CD4-positive, alpha-beta T cell (primary cell): ENCODE measurements around the gene COL1A1. TPM values are rescaled to one million over a fixed set of nuclear protein-coding genes. Genes with fewer than 3 reads are reported as not detected.

Experiments used
- ATAC-seq: fragments of 200-7000 bp; cut with Tn5 transposase; one replicate; pipeline ENCODE4 v1.10.0; 2022; ENCODE audit warnings: mild to moderate bottlenecking; ENCODE audit not compliant: poor library complexity
- CTCF ChIA-PET: fragments of 350-600 bp; sonication (Branson Sonifier 250); formaldehyde crosslinking; loops from one replicate; lab custom pipeline; 2021; ENCODE audit warnings: antibody characterized with exemption, inconsistent platforms; lab: Charles Lee
- POLR2A ChIA-PET: fragments of 350-600 bp; sonication (Branson Sonifier 250); formaldehyde crosslinking; loops from one replicate; lab custom pipeline; 2021; ENCODE audit warnings: antibody characterized with exemption, inconsistent platforms; lab: Charles Lee
- DNase-seq, 14 experiments: peaks; one replicate each; pipeline ENCODE4 v3.0.0-alpha.2; 2013 to 2020; ENCODE audit warnings: mixed read lengths in 2 of 14
- H3K27ac ChIP-seq, 2 donors: one replicate each; pipeline versions ENCODE4 v1.5.1 to v1.7.0; 2013; ENCODE audit warnings: low read length in 2 of 2, low read depth in 1 of 2, mild to moderate bottlenecking in 1 of 2
- H3K27me3 ChIP-seq, 2 experiments: 1 replicate in 1 of 2; 2 replicates in 1 of 2; pipeline versions ENCODE4 v1.6.1 to v1.7.0; 2013; ENCODE audit warnings: low read length in 2 of 2, control low read depth in 1 of 2, mild to moderate bottlenecking in 1 of 2, moderate library complexity in 1 of 2; ENCODE audit not compliant: insufficient read depth in 2 of 2, control insufficient read depth in 1 of 2
- H3K36me3 ChIP-seq: one replicate; pipeline ENCODE4 v1.6.1; 2013; ENCODE audit warnings: low read length, control low read depth; ENCODE audit not compliant: insufficient read depth
- H3K4me1 ChIP-seq: one replicate; pipeline ENCODE4 v1.6.1; 2013; ENCODE audit warnings: low read length, control low read depth; ENCODE audit not compliant: insufficient read depth
- H3K4me3 ChIP-seq: one replicate; pipeline ENCODE4 v1.5.1; 2013; ENCODE audit warnings: mild to moderate bottlenecking, low read length, moderate library complexity
- H3K9me3 ChIP-seq, 2 experiments: 1 replicate in 1 of 2; 2 replicates in 1 of 2; pipeline versions ENCODE4 v1.6.1 to v1.7.0; 2013; ENCODE audit warnings: low read length in 2 of 2, mild to moderate bottlenecking in 2 of 2, control low read depth in 1 of 2, moderate library complexity in 1 of 2; ENCODE audit not compliant: control insufficient read depth in 1 of 2, insufficient read depth in 1 of 2
- H3K27ac Mint-ChIP-seq: one replicate; pipeline ENCODE4 v1.8.0; 2020; ENCODE audit warnings: mixed read lengths
- H3K27me3 Mint-ChIP-seq: one replicate; pipeline ENCODE4 v1.8.0; 2021; ENCODE audit warnings: mixed read lengths
- H3K36me3 Mint-ChIP-seq: one replicate; pipeline ENCODE4 v1.8.0; 2021; ENCODE audit warnings: low read depth, mixed read lengths
- H3K4me1 Mint-ChIP-seq: one replicate; pipeline ENCODE4 v1.8.0; 2021; ENCODE audit warnings: low read depth, mixed read lengths
- H3K4me3 Mint-ChIP-seq: one replicate; pipeline ENCODE4 v1.8.0; 2020; ENCODE audit warnings: mild to moderate bottlenecking, mixed read lengths
- H3K9me3 Mint-ChIP-seq: one replicate; pipeline ENCODE4 v1.8.0; 2020; ENCODE audit warnings: mixed read lengths
- CTCF ChIP-seq: fragments of 200-600 bp; IDR thresholded peaks from one replicate; pipeline ENCODE4 v1.8.0; 2022; ENCODE audit warnings: antibody characterized with exemption, mild to moderate bottlenecking
- intact Hi-C, 2 experiments: fragments of 100-400 bp; cut with DNase I in 1 of 2; cut with micrococcal nuclease in 1 of 2; formaldehyde crosslinking; loops; one replicate each; pipeline versions ENCODE4 v1.15.1 to v1.9.0; 2023 to 2025; cut with DNase I, micrococcal nuclease
- polyA plus RNA-seq, 2 donors: library from polyadenylated mRNA; unstranded; fragments of 120-200 nt; gene quantifications; one replicate each; pipeline ENCODE4 v1.2.1, GENCODE V29; 2013
- total RNA-seq, 174 experiments: library from RNA in 2 of 174; stranded (reverse) in 2 of 174; gene quantifications; one replicate each; pipeline ENCODE4 v1.2.3 and lab custom pipeline; 2021 to 2026

The COL1A1 gene
- 10 to 100 TPM in 1 of 2 experiments, 1 to 10 TPM in 1; 10.0 to 11.4 TPM for total RNA-seq
- 0.13 TPM for polyA plus RNA-seq (2013, experiment 1 of 2)
- 171 TPM for polyA plus RNA-seq (2013, experiment 2 of 2)
- total RNA-seq (lab: John Stamatoyannopoulos, UW): 0 to 42.8 (median 1.6) reads per million in 172 experiments

DNA sequence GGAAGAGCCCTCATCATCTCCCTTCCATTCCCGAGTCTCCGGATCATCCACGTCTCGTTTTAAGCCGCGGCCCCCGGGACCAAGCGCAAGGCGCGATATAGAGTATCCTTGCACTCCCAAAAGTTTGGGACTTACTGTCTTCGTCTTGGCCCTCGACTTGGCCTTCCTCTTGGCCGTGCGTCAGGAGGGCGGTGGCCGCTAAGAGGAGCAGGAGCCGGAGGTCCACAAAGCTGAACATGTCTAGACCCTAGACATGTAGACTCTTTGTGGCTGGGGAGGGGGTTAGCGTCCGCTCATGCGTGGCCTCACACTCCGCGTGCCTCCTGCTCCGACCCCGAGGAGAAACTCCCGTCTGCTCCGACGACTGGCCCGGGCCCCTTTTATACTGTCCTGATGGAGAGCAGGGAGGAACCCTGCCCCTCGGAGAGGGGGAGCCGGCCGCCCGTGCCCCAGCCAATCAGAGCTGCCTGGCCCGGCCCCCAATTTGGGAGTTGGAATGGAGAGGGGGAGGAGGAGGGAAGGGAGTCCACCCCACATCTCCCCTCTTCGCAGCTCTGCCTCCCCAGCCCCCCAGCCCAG, at the start of gene COL1A1:
Gene COL1A1 (minus strand): TSS at position 356 of the 579 bp plus-strand sequence. CDS start 118 bp downstream, at position 238.
- POLR2A ChIA-PET: interaction anchor here (1.3 kb wide), 1 partner anchor 32 kb away, joined by 3 read pairs; no protein-coding TSS in a partner anchor
- Mint-ChIP-seq H3K27ac (no peak within 1 kb of the TSS), H3K9me3 (no peaks in the 10 kb centered on the region), H3K36me3 (no peaks in the 10 kb centered on the region), H3K4me1 (peaks cover 27% of the 10 kb centered on the region), H3K4me3 (peak within 1 kb of the TSS; percentile 80), H3K27me3 (peaks cover 75% of the 10 kb centered on the region)
- intact Hi-C loops: no loop called here
- no peak for ATAC-seq
- Histone ChIP-seq H3K27ac (no peak within 1 kb of the TSS), H3K9me3 (peaks cover 0 to 6% of the 10 kb centered on the region in 2 experiments), H3K4me1 (peaks cover 23% of the 10 kb centered on the region), H3K27me3 (peaks cover 36 to 54% of the 10 kb centered on the region in 2 experiments), H3K36me3 (no peaks in the 10 kb centered on the region), H3K4me3 (peak within 1 kb of the TSS; percentile 47)
- no peak for DNase-seq
- no peak for TF ChIP-seq CTCF
- CTCF ChIA-PET: interaction anchor here (1.2 to 2.2 kb wide), 5 partner anchors 15 to 196 kb away, joined by 3 to 31 read pairs (median 8); partner anchors contain the start of gene LRRC59

DNA sequence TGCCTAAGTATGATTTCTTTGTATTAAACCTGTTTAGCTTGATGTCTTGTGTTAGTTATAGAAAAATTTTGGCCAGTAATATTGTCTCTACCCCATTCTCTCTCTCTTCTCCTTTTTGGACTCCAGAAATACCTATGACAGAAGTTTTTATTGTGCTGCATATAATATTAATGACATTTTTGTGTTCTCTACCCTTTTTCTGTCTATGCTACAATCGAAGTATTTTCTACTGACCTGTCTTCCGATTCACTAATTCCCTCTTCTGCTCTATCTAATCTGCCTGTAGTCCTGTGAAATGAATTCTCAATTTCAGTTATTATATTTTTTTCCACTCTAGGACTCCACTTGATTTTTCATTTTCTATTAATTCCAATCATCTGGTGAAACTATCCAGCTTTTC, 46.8 kb upstream of the COL1A1 start:
- H3K36me3 ChIP-seq: no peaks in the 10 kb centered on the region
- no peak overlapping the region for H3K27ac Mint-ChIP-seq
- H3K9me3 ChIP-seq: peaks cover 0 to 9% of the 10 kb centered on the region in 2 experiments
- peaks cover 44% of the 10 kb centered on the region for H3K27me3 Mint-ChIP-seq
- DNase-seq (no peak), ATAC-seq (no peak)
- H3K27ac ChIP-seq: no peak overlapping the region
- intact Hi-C loops: no loop called here
- CTCF ChIA-PET: interaction anchor here (1.0 kb wide), 1 partner anchor 48 kb away, joined by 3 read pairs; no protein-coding TSS in a partner anchor
- no peak overlapping the region for H3K4me3 ChIP-seq
- H3K4me1 ChIP-seq: no peaks in the 10 kb centered on the region
- peaks cover 6 to 21% of the 10 kb centered on the region in 2 experiments for H3K27me3 ChIP-seq
- no peak overlapping the region for H3K4me3 Mint-ChIP-seq
- no peaks in the 10 kb centered on the region for H3K36me3 Mint-ChIP-seq
- TF ChIP-seq CTCF: no peak
- POLR2A ChIA-PET: no interaction called here
- peaks cover 10% of the 10 kb centered on the region for H3K9me3 Mint-ChIP-seq
- no peaks in the 10 kb centered on the region for H3K4me1 Mint-ChIP-seq

- intact Hi-C loops: no loop called here
- ATAC-seq: no peak
- no peak overlapping the region for H3K27ac ChIP-seq
- H3K27ac Mint-ChIP-seq: no peak overlapping the region
- H3K36me3 Mint-ChIP-seq: no peaks in the 10 kb centered on the region
- TF ChIP-seq CTCF: no peak
- no peak overlapping the region for H3K4me3 ChIP-seq
- ChIA-PET POLR2A (no interaction called here), CTCF (no interaction called here)
- no peaks in the 10 kb centered on the region for H3K36me3 ChIP-seq
- peaks cover 0 to 9% of the 10 kb centered on the region in 2 experiments for H3K9me3 ChIP-seq
- no peak overlapping the region for H3K4me3 Mint-ChIP-seq
- H3K9me3 Mint-ChIP-seq: peaks cover 10% of the 10 kb centered on the region
- H3K4me1 Mint-ChIP-seq: no peaks in the 10 kb centered on the region
- DNase-seq: no peak
- H3K27me3 Mint-ChIP-seq: peaks cover 43% of the 10 kb centered on the region
- peaks cover 4 to 16% of the 10 kb centered on the region in 2 experiments for H3K27me3 ChIP-seq
- H3K4me1 ChIP-seq: no peaks in the 10 kb centered on the region
Measured at GRCh38 chr17:50244771-50245170, 43.3 kb upstream of the COL1A1 start.
